Activated CD4-positive, alpha-beta T cell treated with anti-CD3 and anti-CD28 coated beads, Interleukin-2, Interleukin-4, amounts not matched to agents 100 ng/mL and 50 ng/mL, durations not matched to agents 16 hours and 8 hours (primary cell): ENCODE measurements around the gene HES3.

ENCODE experiments used
- DNase-seq: peaks from one replicate; pipeline ENCODE4 v3.0.0-alpha.2; 2020; ENCODE audit warnings: low spot score

The HES3 gene

GRCh38 chr1:6245869-6246496 lies 2.0 kb downstream of the HES3 start:
- peak; percentile 72 for DNase-seq

- DNase-seq, result peak; percentile 79
These were observed 2.8 kb downstream of the HES3 start for GRCh38 chr1:6246497-6247467.

- no peak for DNase-seq
These were observed 3.7 kb downstream of the HES3 start for GRCh38 chr1:6247651-6248050.

GRCh38 chr1:6248161-6248776 lies 4.3 kb downstream of the HES3 start:
- no peak for DNase-seq

- DNase-seq, result no peak
These were observed 5.2 kb downstream of the HES3 start for GRCh38 chr1:6248932-6249738.

- no peak for DNase-seq
These were observed 6.0 kb downstream of the HES3 start for GRCh38 chr1:6249739-6250689.

- DNase-seq, result no peak
These were observed 7.3 kb downstream of the HES3 start for GRCh38 chr1:6251233-6251632.

GRCh38 chr1:6251681-6252373 lies 7.8 kb downstream of the HES3 start:
- no peak for DNase-seq

GRCh38 chr1:6252374-6252710 lies 8.4 kb downstream of the HES3 start:
- no peak for DNase-seq

- DNase-seq, result no peak
These were observed 9.4 kb downstream of the HES3 start for GRCh38 chr1:6253380-6253779.

- no peak for DNase-seq
These were observed 10.7 kb downstream of the HES3 start for GRCh38 chr1:6254691-6255090.

- DNase-seq, result no peak
These were observed 12.7 kb downstream of the HES3 start for GRCh38 chr1:6256645-6257044.

GRCh38 chr1:6257541-6258069 lies 13.6 kb downstream of the HES3 start:
- no peak for DNase-seq

- no peak for DNase-seq
These were observed 14.7 kb downstream of the HES3 start for GRCh38 chr1:6258675-6259074.

- peak; percentile 82 for DNase-seq
These were observed 15.7 kb downstream of the HES3 start for GRCh38 chr1:6259491-6260362.

- no peak for DNase-seq
These were observed 16.5 kb downstream of the HES3 start for GRCh38 chr1:6260433-6260934.

GRCh38 chr1:6260961-6261614 lies 17.1 kb downstream of the HES3 start, which contains the start of gene GPR153:
GPR153 (minus strand) TSS chr1:6261098; CDS start chr1:6254905, 6,193 bp downstream.
- peak; percentile 20 for DNase-seq

GRCh38 chr1:6261615-6261995 lies 17.6 kb downstream of the HES3 start:
- DNase-seq, result no peak
